ENCODE data around the gene C5orf63. TPM values are rescaled to one million over a fixed set of nuclear protein-coding genes. Genes with fewer than 3 reads are reported as not detected.
"Not testable (repeated sequence)": the region's sequence is repeated elsewhere in the genome, so short reads cannot be mapped to it uniquely, and the experiment has no call there.

Gene C5orf63
- total RNA-seq, 1 experiment from 2014 or later: 4.5 TPM

- DNase-seq (ENCODE audit: low read depth, low spot score): no peak
Observed at GRCh38 chr5:127022846-127023245, 50.5 kb downstream of the C5orf63 start.

DNA sequence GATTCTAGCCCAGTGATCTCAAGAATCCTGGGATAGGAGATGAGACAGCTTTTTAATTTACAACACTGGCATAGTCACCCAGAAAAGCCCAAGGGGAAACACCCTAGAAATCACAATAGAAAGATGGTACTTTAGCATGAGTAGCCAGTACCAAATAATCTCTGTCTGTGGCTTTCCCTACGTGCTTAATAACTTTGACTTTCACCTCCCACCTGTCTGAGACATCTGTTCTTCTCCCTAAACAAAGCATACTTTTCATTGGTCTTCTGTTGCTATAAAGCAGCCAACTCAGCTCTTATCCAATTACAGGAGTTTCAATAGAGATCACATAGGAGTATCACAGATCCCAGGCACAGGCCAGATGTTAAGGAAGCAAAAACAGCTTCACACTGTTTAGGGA is 53.4 kb downstream of the C5orf63 start:
- in situ Hi-C loops (cut with HindIII; ENCODE audit: low pct_unique_long_range_greater_than_20kb, low sequenced_read_pairs): no loop called here
- DNase-seq (ENCODE audit: low read depth, low spot score): no peak

More at GRCh38 chr5:127022846-127023245, 50.5 kb downstream of the C5orf63 start:
- in situ Hi-C loops (cut with HindIII; ENCODE audit: low pct_unique_long_range_greater_than_20kb, low sequenced_read_pairs): no loop called here

- in situ Hi-C loops (cut with HindIII; ENCODE audit: low pct_unique_long_range_greater_than_20kb, low sequenced_read_pairs); DNase-seq (ENCODE audit: low read depth, low spot score): not testable (repeated sequence)
Observed at GRCh38 chr5:127016722-127017121, 56.6 kb downstream of the C5orf63 start.

DNA sequence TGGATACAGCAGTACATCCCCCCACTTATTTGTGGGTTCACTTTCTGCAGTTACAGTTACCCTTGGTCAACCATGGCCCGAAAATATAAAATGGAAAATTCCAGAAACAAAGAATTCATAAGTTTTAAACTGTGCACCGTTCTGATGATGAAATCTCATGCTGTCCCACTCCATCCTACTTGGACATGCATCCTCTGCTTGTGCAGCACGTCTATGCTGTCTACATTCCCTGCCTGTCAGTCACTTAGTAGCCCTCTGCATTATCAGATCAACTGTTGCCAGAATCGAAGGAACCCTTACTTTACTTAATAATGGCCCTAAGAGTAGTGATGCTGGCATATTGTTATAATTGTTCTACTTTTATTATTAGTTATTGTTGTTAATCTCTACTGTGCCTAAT is 57.6 kb downstream of the C5orf63 start:
- in situ Hi-C loops (cut with HindIII; ENCODE audit: low pct_unique_long_range_greater_than_20kb, low sequenced_read_pairs): no loop called here
- no peak for DNase-seq (ENCODE audit: low read depth, low spot score)

GRCh38 chr5:127014573-127014972 is 58.7 kb downstream of the C5orf63 start:
- in situ Hi-C loops (cut with HindIII; ENCODE audit: low pct_unique_long_range_greater_than_20kb, low sequenced_read_pairs): no loop called here

GRCh38 chr5:127013407-127013806 is 59.9 kb downstream of the C5orf63 start:
- in situ Hi-C loops (cut with HindIII; ENCODE audit: low pct_unique_long_range_greater_than_20kb, low sequenced_read_pairs): no loop called here

More at GRCh38 chr5:127014573-127014972, 58.7 kb downstream of the C5orf63 start:
- DNase-seq (ENCODE audit: low read depth, low spot score): no peak

DNA sequence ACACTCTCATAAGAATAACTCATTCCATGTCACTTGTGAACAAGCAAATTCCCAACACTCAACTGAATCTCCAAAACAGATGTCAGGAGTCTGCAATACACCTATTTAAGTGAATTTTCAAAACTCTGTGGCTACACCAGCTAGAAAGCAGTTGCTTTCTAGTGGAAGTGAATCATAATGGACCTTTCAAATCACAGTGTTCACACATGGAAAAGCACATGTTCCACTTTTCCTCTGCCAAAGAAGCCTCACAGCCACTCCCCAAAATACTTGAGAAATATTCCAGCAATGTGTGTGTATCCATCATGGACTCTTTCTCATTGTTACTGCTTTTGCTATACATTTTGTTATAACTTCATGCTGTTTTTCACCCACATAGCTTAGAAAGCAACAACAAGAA is 60.4 kb downstream of the C5orf63 start:
- peak; percentile 30 for DNase-seq (ENCODE audit: low read depth, low spot score)
- in situ Hi-C loops (cut with HindIII; ENCODE audit: low pct_unique_long_range_greater_than_20kb, low sequenced_read_pairs): no loop called here

More at GRCh38 chr5:127013407-127013806, 59.9 kb downstream of the C5orf63 start:
- no peak for DNase-seq (ENCODE audit: low read depth, low spot score)

DNA sequence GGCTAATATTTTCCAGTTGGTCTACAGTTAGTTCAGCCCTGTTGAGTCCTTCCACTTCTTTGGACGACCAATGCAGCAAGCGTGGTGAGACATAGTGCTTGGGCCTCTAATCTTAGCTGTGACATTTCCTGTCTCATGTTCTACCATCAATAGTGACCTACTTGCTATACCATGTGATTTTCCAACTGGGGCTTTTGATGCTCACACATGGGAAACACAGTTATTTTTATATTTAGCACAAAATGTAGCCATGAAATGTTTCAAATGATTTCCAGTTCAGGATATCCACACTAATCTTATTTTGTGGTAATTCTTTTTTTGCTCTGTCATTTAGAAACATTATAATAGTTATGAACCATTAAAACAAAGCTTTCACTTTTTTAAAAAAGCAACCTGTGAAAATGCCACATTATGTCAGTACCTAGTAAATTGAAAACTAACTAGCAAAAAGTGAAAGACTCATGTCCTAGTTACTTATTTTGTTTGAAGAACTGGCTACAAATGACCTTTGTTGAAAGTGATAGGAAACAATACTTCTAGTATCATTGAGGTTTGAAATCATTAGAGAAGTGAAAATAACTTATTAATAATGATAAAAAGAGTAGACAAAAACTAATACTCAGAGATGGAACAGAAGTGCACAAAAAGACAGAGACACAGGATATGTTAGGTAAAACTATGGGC is 61.2 kb downstream of the C5orf63 start:
- peak; percentile 38 for DNase-seq (ENCODE audit: low read depth, low spot score)
- in situ Hi-C loops (cut with HindIII; ENCODE audit: low pct_unique_long_range_greater_than_20kb, low sequenced_read_pairs): no loop called here

GRCh38 chr5:127011153-127011552 is 62.1 kb downstream of the C5orf63 start:
- in situ Hi-C loops (cut with HindIII; ENCODE audit: low pct_unique_long_range_greater_than_20kb, low sequenced_read_pairs): no loop called here
- no peak for DNase-seq (ENCODE audit: low read depth, low spot score)

- in situ Hi-C loops (cut with HindIII; ENCODE audit: low pct_unique_long_range_greater_than_20kb, low sequenced_read_pairs): no loop called here
- DNase-seq (ENCODE audit: low read depth, low spot score): no peak
Observed at GRCh38 chr5:127010362-127010761, 62.9 kb downstream of the C5orf63 start.

- in situ Hi-C loops (cut with HindIII; ENCODE audit: low pct_unique_long_range_greater_than_20kb, low sequenced_read_pairs): no loop called here
Observed at GRCh38 chr5:127009784-127010183, 63.5 kb downstream of the C5orf63 start.

GRCh38 chr5:127008300-127008975 is 64.9 kb downstream of the C5orf63 start:
- DNase-seq (ENCODE audit: low read depth, low spot score): no peak
- in situ Hi-C loops (cut with HindIII; ENCODE audit: low pct_unique_long_range_greater_than_20kb, low sequenced_read_pairs): no loop called here

More at GRCh38 chr5:127009784-127010183, 63.5 kb downstream of the C5orf63 start:
- DNase-seq (ENCODE audit: low read depth, low spot score): no peak

DNA sequence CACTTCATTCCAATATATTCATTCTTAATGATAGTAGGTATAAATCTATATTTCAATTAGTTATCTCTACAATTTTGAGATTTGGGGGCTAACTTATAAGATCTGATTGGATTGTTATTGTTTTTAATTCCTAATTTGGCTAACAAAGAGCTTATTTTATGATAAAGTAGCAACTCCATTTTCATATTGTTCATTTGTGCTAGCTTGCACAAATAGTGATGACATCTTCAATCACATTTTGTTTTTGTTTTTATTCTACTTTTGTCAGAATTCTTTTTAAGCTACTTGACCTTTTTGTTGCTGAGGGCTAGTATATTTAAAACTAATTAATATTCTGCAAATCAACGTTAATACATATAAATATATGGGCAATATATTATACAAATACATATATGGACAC is 65.8 kb downstream of the C5orf63 start:
- in situ Hi-C loops (cut with HindIII; ENCODE audit: low pct_unique_long_range_greater_than_20kb, low sequenced_read_pairs): no loop called here
- DNase-seq (ENCODE audit: low read depth, low spot score): no peak

DNA sequence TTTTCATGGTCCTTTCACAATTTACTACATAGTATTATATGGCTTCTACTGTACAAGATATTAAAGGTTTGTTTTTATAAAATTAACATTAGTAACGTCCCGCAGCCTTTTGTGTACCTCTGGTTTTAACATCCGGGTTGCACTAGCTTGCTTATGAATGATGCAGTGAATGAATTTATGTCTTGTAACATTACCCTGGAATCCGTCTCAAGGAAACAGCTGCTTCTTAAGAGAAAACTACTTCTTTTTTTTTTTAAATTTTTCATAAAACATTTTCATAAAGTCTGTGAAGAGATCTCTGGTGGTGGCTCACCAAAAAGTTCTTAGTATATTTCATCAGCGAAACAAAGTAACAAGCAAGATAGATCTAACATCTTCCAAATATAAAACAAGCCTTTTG is 66.6 kb downstream of the C5orf63 start:
- DNase-seq (ENCODE audit: low read depth, low spot score): no peak
- in situ Hi-C loops (cut with HindIII; ENCODE audit: low pct_unique_long_range_greater_than_20kb, low sequenced_read_pairs): no loop called here

DNA sequence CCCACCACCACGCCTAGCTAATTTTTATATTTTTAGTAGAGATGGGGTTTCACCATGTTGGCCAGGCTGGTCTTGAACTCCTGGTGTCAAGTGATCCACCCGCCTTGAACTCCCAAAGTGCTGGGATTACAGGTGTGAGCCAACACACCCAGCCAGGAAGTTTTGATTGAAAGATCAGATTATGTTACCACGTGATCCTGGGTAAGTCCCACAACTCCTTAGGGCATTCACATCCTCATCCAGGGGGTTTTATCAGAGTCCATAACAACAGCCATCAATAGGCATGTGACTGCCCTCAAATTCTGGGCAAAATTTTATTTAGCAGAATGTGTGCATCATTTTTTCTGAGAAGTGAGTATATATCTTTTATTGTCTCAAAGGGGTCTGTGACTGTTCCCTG is 68.0 kb downstream of the C5orf63 start:
- DNase-seq (ENCODE audit: low read depth, low spot score); in situ Hi-C loops (cut with HindIII; ENCODE audit: low pct_unique_long_range_greater_than_20kb, low sequenced_read_pairs): not testable (repeated sequence)

GRCh38 chr5:127004721-127005120 is 68.6 kb downstream of the C5orf63 start:
- peak; percentile 84 for DNase-seq (ENCODE audit: low read depth, low spot score)
- in situ Hi-C loops (cut with HindIII; ENCODE audit: low pct_unique_long_range_greater_than_20kb, low sequenced_read_pairs): no loop called here

- in situ Hi-C loops (cut with HindIII; ENCODE audit: low pct_unique_long_range_greater_than_20kb, low sequenced_read_pairs): no loop called here
- no peak for DNase-seq (ENCODE audit: low read depth, low spot score)
Observed at GRCh38 chr5:127003798-127004495, 69.4 kb downstream of the C5orf63 start.

DNA sequence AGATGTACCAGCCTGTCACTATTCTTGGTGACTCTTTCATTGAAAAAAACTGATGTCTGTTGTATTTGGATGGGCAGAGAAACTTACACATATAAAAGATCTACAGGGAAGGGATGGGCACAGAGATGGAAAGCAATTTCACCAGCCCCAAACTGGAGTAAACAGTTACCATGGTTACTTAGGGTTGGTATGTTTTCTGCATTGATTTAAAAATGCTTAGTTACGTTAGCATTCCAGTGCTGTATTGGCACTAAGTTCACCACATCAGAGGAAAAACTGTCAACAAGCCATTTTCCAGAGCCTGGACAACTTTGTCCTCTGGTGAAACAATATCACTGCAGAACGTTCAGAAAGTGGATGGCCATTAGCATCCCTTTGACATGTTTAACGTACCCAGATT is 70.9 kb downstream of the C5orf63 start:
- in situ Hi-C loops (cut with HindIII; ENCODE audit: low pct_unique_long_range_greater_than_20kb, low sequenced_read_pairs): no loop called here
- DNase-seq (ENCODE audit: low read depth, low spot score): no peak
